Motor neuron (in vitro differentiated cells): ENCODE results near the gene TUBB4A. TPM values are rescaled to one million over a fixed set of nuclear protein-coding genes. Genes with fewer than 3 reads are reported as not detected.

Experiments used
- ATAC-seq, 8 experiments: fragments of 200-7000 bp; cut with Tn5 transposase; replicated peaks in 6 of 8; 2 replicates each; pipeline ENCODE4 v1.8.0; 2021; ENCODE audit warnings: mild to moderate bottlenecking in 8 of 8, moderate library complexity in 8 of 8
- H3K27ac ChIP-seq, 2 donors: fragments of 250-450 bp; sonication (Bioruptor Pico); 2 replicates each; pipeline ENCODE4 v1.9.0; 2021; ENCODE audit warnings: antibody characterized with exemption in 2 of 2, mild to moderate bottlenecking in 2 of 2, moderate library complexity in 1 of 2
- H3K4me1 ChIP-seq, 2 donors: fragments of 250-450 bp; sonication (Bioruptor Pico); replicated peaks in 1 of 2; 2 replicates each; pipeline ENCODE4 v1.6.1; 2021; ENCODE audit warnings: antibody characterized with exemption in 2 of 2, mild to moderate bottlenecking in 2 of 2, moderate library complexity in 1 of 2
- H3K4me3 ChIP-seq, 5 donors: fragments of 250-450 bp; sonication (Bioruptor Pico); 2 replicates each; pipeline ENCODE4 v1.9.0; 2021; ENCODE audit warnings: antibody characterized with exemption in 5 of 5, mild to moderate bottlenecking in 5 of 5, moderate library complexity in 4 of 5
- WGBS, 10 experiments: fragments of 450-650 bp; shearing (Covaris generic); methylation state at CpG; one replicate each; pipeline ENCODE4 v1.0.0; 2022; 5-methylcytosine and 5-hydroxymethylcytosine counted together
- in situ Hi-C, 9 experiments: fragments of 400-800 bp; cut with MboI; loops; one replicate each; pipeline ENCODE4 v1.15.0; 2021; ENCODE audit warnings: low sequenced_read_pairs in 9 of 9, low pct_unique_long_range_greater_than_20kb in 2 of 9; ENCODE audit not compliant: unreplicated experiment in 9 of 9
- total RNA-seq, 8 experiments: library from RNA; unstranded; fragments of 300-600 nt; gene quantifications; 2 replicates each; pipeline versions ENCODE4 v1.2.3 to v1.2.4, GENCODE V29; 2022

Gene TUBB4A
- total RNA-seq, 8 experiments from 2014 or later, result 4.8 to 32.5 (median 15.1) TPM

DNA sequence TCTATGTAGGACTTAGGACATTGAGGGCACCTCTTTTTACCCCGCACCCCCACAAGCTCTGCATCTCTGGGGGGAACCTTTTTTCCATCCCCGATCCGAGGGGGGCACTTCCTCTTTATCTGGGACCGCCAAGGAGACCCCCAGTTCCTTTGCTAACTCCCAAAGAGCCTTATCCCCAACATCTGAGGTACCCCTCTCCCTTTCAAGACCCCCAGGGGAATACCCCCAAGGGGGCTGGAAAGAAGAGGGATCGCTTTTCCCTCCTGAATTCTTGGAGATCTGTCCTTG is 29.8 kb upstream of the TUBB4A start:
- Histone ChIP-seq H3K4me1 (peaks cover 13 to 22% of the 10 kb centered on the region in 2 donors), H3K27ac (no peak overlapping the region), H3K4me3 (peak overlapping the region in 4 of 5 donors; percentile 43 to 64 (median 50))
- ATAC-seq, result no peak
- in situ Hi-C loops, result no loop called here
- 0 to 67% (median 29%) methylated on average over 1 of the region's 5 CpGs; no CpG with 5 or more reads in 7 of the 10 experiments for WGBS, 10 experiments

- in situ Hi-C loops, result no loop called here
Measured at GRCh38 chr19:6531163-6531955, 29.2 kb upstream of the TUBB4A start.

DNA sequence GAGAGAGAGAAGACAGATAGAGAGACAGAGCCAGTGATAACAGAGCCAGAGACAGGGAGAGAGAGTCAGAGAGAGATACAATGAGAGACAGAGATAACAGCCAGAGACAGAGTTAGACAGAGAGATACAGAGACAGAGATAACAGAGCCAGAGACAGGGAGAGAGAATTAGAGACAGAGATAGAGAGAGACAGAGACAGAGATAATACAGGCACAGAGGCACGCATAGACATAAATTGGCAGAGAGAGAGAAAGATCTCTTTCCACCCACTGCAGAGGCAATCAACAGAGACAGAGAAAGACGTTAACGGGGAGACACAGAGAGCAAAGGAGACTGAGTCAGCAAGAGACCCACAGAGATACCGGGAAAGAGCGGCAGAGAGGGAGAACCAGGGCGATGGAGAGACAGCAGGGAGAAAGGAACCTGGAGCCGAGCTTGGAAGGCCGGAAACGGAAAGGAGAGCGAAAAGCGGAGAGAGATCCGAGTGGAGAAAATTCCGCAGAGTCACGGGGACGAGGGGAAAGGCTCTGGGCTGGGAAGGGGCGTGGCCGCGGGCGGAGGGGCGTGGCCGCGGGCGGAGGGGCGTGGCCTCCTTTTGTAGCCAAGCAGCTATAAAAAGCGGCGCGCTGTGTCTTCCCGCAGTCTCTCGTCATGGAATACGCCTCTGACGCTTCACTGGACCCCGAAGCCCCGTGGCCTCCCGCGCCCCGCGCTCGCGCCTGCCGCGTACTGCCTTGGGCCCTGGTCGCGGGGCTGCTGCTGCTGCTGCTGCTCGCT is 28.5 kb upstream of the TUBB4A start, which contains the start of gene TNFSF9:
TNFSF9 (plus strand) TSS at position 641 of the 777 bp plus-strand sequence; CDS start at position 652, 11 bp downstream.
- in situ Hi-C loops, result no loop called here
- peak; percentile 72 to 89 (median 84) for ATAC-seq

More at GRCh38 chr19:6531163-6531955, 29.2 kb upstream of the TUBB4A start:
- 0 to 30% (median 7%) methylated on average over 2 to 7 of the region's 57 CpGs; no CpG with 5 or more reads in 6 of the 10 experiments for WGBS, 10 experiments
- peak in 6 of 8 experiments; percentile 1 to 47 (median 17) for ATAC-seq
- no peak overlapping the region for H3K27ac ChIP-seq
- peaks cover 13 to 22% of the 10 kb centered on the region in 2 donors for H3K4me1 ChIP-seq
- peak overlapping the region; percentile 43 to 64 (median 50) for H3K4me3 ChIP-seq

GRCh38 chr19:6529937-6530385 is 27.9 kb upstream of the TUBB4A start:
- peak overlapping the region; percentile 43 to 64 (median 50) for H3K4me3 ChIP-seq
- H3K4me1 ChIP-seq, result peaks cover 13 to 22% of the 10 kb centered on the region in 2 donors
- no peak overlapping the region for H3K27ac ChIP-seq
- in situ Hi-C loops, result loop anchor here in 2 of 9 experiments (10.0 kb wide), 2 partner anchors 85 to 105 kb away; no protein-coding TSS in a partner anchor
- ATAC-seq, result no peak
- 14 to 100% (median 50%) methylated on average over 1 to 2 of the region's 2 CpGs; no CpG with 5 or more reads in 1 of the 10 experiments for WGBS, 10 experiments

More for the DNA sequence above, 28.5 kb upstream of the TUBB4A start, which contains the start of gene TNFSF9:
- Histone ChIP-seq H3K27ac (peak within 1 kb of the TSS; percentile 15), H3K4me3 (peak within 1 kb of the TSS; percentile 43 to 64 (median 50)), H3K4me1 (peaks cover 13 to 22% of the 10 kb centered on the region in 2 donors)
- 0 to 23% (median 0%) methylated on average over 2 to 14 of the region's 44 CpGs for WGBS, 10 experiments

DNA sequence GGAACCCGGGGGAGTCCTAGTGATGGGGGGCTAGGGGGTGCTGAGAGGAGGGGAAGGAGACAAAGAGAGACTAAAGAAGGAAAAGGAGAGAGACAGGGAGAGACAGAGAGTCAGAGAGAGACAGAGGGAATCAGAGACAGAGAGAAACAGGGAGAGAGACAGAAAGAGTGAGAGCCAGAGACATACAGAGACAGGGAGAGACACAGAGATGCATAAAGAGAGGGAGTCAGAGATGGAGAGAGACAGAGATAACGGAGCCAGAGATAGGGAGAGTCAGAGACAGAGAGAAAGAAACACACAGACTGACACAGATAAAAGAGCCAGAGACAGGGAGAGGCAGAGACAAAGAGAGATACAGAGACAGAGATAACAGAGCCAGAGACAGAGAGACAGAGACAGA is 27.2 kb upstream of the TUBB4A start:
- 37 to 100% (median 70%) methylated on average over 1 of the region's 2 CpGs; no CpG with 5 or more reads in 2 of the 10 experiments for WGBS, 10 experiments

GRCh38 chr19:6528544-6529121 is 26.5 kb upstream of the TUBB4A start:
- H3K4me1 ChIP-seq, result peaks cover 13 to 18% of the 10 kb centered on the region in 2 donors
- no peak overlapping the region for H3K4me3 ChIP-seq
- in situ Hi-C loops, result loop anchor here in 2 of 9 experiments (10.0 kb wide), 2 partner anchors 86 to 106 kb away; no protein-coding TSS in a partner anchor
- H3K27ac ChIP-seq, result no peak overlapping the region
- ATAC-seq, result peak in 1 of 8 experiments; percentile 2
- WGBS, 10 experiments, result 40 to 60% (median 50%) methylated on average over 1 to 8 of the region's 9 CpGs; no CpG with 5 or more reads in 5 of the 10 experiments

More for the DNA sequence above, 27.2 kb upstream of the TUBB4A start:
- Histone ChIP-seq H3K4me1 (peaks cover 13 to 22% of the 10 kb centered on the region in 2 donors), H3K27ac (no peak overlapping the region), H3K4me3 (no peak overlapping the region)
- in situ Hi-C loops, result loop anchor here in 2 of 9 experiments (10.0 kb wide), 2 partner anchors 85 to 105 kb away; no protein-coding TSS in a partner anchor
- ATAC-seq, result no peak

DNA sequence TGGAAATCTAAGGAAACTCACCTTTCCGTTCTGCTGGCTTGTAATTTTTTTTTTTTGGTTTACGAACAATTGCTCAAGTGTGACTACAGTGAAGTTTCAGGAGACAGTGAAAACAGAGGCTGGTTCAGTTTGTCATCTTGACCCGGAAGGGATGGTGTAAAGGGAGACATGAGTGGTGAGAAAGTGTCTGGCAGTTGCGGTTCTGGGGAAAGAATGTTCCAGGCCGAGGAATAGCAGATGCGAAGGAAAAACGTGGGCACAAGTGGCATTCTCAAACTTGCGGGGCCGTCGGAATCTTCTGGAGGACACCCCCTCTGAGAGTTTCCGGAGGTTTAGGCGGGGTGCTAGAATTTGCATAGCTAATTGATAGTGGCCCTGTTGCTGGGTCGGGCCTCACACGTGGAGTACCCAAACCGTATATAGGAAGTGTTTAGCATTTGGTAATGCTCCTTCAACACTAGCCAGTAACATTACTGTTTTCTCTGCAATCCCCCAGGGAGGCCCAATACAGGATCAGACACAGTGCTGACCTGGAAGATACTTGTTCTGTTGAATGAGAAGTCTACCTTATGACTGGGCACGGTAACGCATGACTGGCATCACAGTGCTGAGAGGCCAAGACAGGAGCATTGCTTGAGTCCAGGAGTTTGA is 25.9 kb upstream of the TUBB4A start:
- WGBS, 10 experiments, result 49 to 93% (median 70%) methylated on average over 3 to 12 of the region's 17 CpGs
- peaks cover 13 to 18% of the 10 kb centered on the region in 2 donors for H3K4me1 ChIP-seq
- in situ Hi-C loops, result loop anchor here in 2 of 9 experiments (10.0 kb wide), 2 partner anchors 87 to 107 kb away; no protein-coding TSS in a partner anchor
- H3K27ac ChIP-seq, result no peak overlapping the region
- H3K4me3 ChIP-seq, result no peak overlapping the region
- no peak for ATAC-seq

DNA sequence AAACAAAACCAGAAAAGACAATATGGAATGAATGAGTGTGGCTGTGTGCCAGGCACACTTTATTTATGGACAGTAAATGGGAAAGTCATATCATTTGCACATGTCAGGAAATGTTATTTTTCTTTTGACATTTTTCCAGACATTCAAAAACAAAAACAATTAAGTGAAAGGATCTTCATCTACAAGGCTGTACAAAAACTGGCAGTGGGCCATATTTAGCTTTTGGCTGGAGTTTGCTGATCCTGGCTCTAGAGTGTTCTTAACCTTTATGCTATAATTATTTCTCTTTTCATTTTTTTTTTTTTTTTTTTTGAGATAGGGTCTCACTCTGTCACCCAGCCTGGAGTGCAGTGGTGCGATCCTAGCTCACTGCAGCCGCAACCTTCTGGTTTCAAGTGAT is 22.2 kb upstream of the TUBB4A start:
- WGBS, 10 experiments, result 85 to 100% (median 95%) methylated on average over 1 to 2 of the region's 2 CpGs; no CpG with 5 or more reads in 6 of the 10 experiments
- Histone ChIP-seq H3K27ac (no peak overlapping the region), H3K4me1 (no peaks in the 10 kb centered on the region), H3K4me3 (no peak overlapping the region)
- ATAC-seq, result no peak
- in situ Hi-C loops, result loop anchor here in 2 of 9 experiments (10.0 kb wide), 2 partner anchors 90 to 110 kb away; no protein-coding TSS in a partner anchor

- no peak for ATAC-seq
- Histone ChIP-seq H3K27ac (no peak overlapping the region), H3K4me1 (no peaks in the 10 kb centered on the region), H3K4me3 (no peak overlapping the region)
- in situ Hi-C loops, result loop anchor here in 2 of 9 experiments (10.0 kb wide), 2 partner anchors 92 to 112 kb away; no protein-coding TSS in a partner anchor
- WGBS, 10 experiments, result 58 to 100% (median 75%) methylated on average over 2 to 6 of the region's 6 CpGs
Measured at GRCh38 chr19:6522712-6523111, 20.6 kb upstream of the TUBB4A start.

- Histone ChIP-seq H3K4me1 (peaks cover 0 to 3% of the 10 kb centered on the region in 2 donors), H3K4me3 (no peak overlapping the region), H3K27ac (no peak overlapping the region)
- in situ Hi-C loops, result loop anchor here in 2 of 9 experiments (10.0 kb wide), 2 partner anchors 93 to 113 kb away; no protein-coding TSS in a partner anchor
- ATAC-seq, result no peak
- WGBS, 10 experiments, result 58 to 85% (median 66%) methylated on average over 1 to 10 of the region's 20 CpGs; no CpG with 5 or more reads in 6 of the 10 experiments
Measured at GRCh38 chr19:6521718-6522646, 19.9 kb upstream of the TUBB4A start.

DNA sequence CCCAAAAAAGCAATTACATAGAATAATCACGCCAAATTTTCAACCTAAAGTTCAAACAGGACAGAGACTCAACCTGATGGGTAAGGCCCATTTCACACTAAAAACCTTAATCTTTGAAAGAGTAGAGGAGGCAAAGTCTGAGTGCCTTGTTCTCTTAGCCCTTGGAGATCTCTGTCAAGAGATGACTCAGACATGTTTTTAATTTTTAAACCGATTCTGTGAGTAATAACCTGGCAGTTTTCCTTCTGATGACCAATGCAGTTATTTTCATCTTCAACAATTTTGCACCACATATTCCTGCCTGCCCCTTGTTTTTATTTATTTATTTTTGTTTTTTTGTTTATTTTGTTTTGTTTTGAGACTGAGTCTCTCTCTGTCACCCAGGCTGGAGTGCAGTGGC is 17.2 kb upstream of the TUBB4A start:
- no peak for ATAC-seq
- no peak overlapping the region for H3K27ac ChIP-seq
- H3K4me3 ChIP-seq, result no peak overlapping the region
- H3K4me1 ChIP-seq, result peaks cover 0 to 4% of the 10 kb centered on the region in 2 donors
- in situ Hi-C loops, result loop anchor here in 1 of 9 experiments (10.0 kb wide), 1 partner anchor 346 kb away; no protein-coding TSS in a partner anchor
- 0 to 100% (median 41%) methylated on average over 1 to 2 of the region's 2 CpGs; no CpG with 5 or more reads in 2 of the 10 experiments for WGBS, 10 experiments
